Fibroblast of peridontal ligament (primary cell): ENCODE data around the gene PPP6R3.
"Not testable (repeated sequence)": the region's sequence is repeated elsewhere in the genome, so short reads cannot be mapped to it uniquely, and the experiment has no call there.

Experiments
- DNase-seq: peaks from one replicate; pipeline ENCODE4 v3.0.0-alpha.2; 2010; ENCODE audit errors: extremely low read depth

Gene PPP6R3

DNA sequence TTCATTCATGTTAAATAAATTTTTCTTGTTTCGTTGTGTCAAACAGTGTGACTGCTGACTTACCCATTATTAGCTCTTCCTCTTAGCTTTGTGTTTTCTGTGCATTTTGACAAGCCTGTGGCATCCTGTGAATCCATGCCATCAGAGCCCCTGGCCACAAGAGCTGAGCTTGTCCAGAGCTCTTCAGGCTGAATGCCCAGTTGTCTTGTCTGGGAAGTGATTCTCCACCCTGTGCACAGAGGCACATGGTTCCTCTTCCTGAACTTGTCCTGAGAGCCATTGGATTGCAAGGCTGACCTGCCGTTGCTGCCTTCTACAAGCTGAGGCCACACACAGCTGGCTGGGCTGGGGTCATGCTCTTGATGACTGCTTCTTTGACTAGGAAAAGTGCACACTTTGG is 64.1 kb downstream of the PPP6R3 start:
- no peak for DNase-seq

DNA sequence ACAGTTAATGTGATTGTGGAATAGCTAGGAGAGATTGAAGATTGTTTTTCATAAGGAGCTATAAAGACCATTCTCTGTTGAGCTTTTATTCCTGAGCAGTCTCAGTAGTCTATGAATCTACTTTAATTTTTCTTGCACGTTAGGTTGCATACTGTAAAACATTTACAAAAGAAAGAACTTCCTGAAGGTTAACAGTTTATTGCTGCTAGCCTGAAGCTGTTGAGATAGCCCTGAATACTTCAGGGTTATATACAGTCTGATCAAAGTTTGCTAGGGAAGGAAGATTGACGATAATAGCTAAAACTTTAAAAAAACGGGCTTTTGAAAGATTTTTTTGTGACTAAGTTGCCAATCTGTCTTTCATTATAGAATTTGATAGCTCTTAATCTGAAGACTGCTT is 64.8 kb downstream of the PPP6R3 start:
- DNase-seq = no peak

DNA sequence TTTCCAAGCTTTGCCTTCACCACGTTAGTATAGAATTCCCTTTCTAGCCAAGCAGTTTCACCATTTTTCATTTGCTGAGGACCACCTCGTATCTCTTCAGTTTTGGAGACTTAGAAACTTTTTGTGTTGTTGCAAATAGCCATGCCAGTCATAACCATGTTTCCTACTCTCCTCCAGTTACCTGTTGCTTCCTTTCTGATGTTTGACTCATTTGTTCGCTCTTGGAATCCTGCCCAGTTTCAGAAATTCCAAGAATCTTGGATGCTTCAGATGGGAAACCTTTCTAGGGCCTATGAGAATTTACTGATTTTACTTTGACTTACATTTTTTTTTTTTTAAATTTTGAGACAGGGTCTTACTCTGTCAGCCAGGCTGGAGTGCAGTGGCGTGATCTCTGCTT is 65.4 kb downstream of the PPP6R3 start:
- peak; percentile 14 for DNase-seq

DNA sequence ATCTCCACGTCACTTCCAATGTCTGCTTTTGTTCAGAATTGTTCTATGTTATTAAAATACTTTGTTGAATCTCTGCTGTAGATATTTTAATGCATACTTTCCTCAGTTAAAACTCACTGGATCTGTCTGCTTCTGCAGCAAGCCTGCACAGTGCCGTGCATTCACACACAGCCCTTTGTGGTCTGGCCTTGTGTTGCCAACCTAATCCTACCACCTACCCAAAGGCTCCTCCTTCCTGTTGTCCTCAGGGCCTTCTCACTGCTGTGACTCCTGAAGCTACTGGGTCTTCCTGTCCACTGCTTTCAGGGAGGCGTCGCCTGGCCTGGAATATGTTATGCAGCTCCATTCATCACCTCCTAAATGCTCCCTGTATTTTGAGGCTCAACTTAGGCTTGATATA is 67.0 kb downstream of the PPP6R3 start:
- DNase-seq = no peak

DNA sequence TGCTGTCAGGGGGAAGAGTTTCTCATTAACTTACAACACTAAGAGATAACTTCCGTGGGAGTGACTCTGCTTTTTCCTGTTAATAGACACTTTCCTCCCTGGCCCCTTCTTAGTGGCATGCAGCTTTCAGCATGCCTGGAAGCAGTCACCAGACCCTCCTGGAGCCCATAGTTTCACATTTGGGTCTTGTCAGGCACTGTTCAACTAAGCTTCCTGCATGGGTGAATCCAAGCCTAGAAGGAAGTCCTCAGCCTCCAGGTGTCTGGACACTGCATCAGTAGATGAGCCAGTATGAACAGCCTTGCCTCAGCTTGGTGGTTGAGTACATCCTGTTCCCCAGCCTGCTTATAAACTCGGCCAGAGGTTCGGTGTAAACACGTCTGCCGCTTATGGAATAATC is 68.1 kb downstream of the PPP6R3 start:
- DNase-seq = no peak

DNA sequence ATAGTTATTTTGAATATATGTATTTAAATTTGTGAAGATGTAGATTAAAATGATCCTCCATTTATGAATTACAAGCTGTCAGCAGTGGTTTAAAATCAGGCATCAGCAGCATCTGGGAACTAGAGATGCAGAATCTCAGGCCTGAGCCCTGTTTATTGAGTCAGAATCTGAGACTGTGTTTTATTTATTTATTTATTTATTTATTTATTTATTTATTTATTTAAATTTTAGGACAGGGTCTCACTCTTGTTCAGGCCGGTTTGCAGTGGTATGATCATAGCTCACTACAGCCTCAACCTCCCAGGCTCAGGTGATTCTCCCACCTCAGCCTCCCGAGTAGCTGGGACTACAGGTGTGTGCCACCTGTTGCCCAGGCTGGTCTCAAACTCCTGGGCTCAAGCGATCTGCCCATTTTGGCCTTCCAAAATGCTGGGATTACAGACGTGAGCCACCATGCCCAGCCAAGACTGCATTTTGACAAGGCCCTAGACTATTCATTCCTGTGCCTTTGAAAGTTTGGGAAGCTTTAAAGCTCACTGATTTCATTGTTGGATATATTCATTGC is 70.7 kb downstream of the PPP6R3 start:
- DNase-seq = no peak

DNA sequence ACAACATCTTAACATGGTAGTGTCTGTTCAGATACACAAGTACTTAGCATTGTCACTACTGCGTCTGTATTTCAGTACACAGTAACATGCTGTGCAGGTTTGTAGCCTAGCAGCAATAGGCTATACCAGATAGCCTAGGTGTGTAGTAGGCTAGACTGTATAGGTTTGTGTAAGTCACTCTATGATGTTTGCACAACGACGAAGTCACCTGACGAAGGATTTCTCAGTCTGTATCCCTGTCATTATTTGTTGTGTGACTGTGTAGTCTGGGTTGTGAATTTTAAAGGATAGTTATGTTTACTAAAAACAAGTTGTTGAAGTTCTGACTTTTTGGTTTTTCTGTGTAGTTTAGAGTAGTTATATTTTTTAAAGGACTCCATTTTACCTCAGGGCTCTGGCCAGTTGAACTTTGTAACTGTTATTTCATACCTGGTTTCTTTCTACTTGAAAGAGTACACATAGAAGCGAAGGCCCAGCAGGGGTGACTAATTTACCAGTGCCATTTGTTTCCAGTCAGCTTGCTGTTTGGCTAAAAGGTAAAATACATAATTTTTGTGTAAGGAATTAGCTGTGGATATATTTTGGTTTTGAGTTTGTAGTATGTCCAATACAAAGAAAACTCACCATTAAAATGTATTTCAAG is 72.3 kb downstream of the PPP6R3 start:
- DNase-seq = no peak

DNA sequence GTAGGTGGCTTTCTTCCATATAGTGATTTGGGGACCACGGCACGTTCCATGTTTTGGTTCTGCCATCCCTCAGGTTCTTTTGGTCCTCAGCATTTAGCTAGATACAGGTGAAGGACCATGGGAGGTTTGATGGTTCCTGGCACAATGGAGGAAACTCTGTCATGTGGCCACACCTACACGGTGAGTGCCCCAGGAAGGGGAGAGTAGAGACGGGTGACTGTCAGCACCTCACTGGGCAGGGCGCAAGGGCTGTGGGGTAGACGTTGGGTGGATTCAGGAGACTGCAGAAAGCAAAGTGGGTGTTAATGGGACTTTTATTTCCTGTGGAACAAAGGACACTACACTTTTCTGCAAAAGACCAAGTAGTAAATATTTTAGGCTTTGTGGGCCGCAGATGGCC is 73.4 kb downstream of the PPP6R3 start:
- DNase-seq = no peak

DNA sequence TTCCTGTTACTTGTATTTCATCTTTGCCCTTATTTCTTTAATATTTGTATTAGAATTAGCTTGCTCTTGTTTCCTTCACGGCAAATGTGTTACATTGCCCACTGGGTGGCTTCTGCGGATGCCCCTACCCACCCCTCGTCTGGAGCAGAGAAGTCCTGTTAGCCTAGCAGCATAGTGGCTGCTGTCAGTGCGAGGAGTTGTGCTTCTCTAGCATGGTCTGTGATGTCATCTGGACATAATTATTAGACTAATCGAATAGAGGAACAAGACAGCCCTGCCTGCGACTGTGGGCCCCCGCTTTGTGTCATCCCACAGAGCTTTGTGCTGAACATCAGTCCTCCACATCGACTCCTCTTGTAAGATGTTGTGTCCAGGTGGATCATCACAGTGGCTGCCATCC is 74.5 kb downstream of the PPP6R3 start:
- no peak for DNase-seq

DNA sequence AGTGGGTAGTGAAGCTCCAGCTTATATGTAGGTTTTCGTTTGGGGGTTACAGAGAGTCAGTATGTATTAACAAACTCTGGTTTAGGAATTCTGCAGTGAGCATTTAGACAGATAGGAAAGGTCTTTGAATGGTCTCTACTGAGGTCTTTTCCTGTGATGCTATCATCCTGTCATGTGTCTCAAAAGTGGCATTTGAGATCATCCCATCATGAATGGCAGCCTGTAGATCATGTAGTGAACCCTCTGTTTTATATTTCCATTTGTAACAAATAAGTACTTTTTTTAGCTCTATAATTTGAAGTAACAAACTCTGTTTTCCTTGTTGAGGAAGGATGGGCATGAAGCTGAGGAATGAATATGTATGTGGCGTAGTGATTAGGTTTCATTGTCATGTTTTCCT is 76.2 kb downstream of the PPP6R3 start:
- no peak for DNase-seq

DNA sequence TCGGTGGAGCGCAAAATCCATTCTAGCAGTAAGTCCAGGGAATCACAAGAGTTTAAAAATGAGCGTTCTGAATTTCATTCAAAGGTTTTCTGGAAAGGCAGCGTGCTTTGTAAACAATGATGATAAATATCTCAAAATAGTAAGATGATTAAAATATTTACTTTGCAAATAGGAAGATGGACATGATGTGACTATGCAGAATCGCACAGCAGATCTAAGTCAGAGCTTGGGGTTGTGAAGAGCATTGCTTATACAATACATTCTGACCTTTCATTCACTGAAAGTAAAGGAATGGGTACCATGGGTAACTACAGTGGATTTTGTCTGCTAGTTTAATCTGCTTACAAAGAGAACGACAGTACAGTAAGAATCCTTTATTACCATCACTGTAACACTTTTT is 77.5 kb downstream of the PPP6R3 start:
- no peak for DNase-seq

DNA sequence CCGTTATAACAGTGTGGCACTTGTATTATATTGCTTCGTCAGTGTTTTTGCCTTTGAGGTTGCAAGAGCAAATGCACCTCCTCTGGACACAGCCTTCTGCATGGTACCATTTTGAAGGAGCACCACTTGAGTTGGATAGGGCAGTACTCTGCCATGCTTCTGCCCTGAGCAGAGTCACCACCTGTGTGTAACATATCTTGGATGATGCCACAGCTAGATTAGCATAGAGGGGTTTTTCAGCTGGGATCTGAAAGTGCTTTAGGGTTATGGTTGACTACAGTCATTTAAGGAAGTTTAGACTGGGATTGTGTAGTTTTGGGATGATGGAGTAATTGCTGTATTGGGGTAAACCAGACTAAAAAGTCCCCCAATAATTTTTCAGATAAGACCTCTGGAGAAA is 78.8 kb downstream of the PPP6R3 start:
- no peak for DNase-seq

DNA sequence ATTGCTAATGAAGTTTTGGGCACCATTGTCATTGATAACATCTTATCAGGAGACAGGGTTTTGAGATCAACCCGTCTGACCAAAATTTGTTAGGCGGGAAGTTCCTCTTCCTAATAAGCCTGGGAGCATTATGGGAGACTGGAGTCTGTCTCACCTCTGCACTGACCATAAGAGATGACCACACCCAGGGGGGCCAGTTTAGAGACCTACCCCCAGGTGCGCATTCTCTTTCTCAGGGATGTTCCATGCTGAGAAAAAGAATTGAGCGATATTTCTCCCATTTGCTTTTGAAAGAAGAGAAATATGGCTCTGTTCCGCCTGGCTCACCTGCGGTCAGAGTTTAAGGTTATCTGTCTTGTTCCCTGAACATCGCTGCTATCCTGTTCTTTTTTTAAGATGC is 80.0 kb downstream of the PPP6R3 start:
- not testable (repeated sequence) for DNase-seq

DNA sequence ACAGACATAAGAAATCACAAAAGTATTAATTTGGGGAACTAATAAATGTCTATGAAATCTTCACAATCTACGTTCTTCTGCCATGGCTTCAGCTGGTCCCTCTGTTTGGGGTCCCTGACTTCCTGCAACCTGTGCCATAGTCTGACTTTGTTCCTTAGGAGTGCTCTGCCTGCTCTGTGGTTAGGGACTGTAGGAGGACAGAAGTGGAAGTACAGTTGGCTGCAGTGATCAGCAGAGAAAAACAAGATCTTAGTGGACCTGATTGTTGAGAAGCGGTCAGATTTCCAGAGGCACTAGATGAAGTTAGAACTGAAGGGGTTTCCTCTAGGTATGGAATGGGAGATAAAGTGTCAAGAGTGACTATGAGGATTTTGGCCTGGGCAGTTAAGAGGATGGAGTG is 80.6 kb downstream of the PPP6R3 start:
- no peak for DNase-seq

DNA sequence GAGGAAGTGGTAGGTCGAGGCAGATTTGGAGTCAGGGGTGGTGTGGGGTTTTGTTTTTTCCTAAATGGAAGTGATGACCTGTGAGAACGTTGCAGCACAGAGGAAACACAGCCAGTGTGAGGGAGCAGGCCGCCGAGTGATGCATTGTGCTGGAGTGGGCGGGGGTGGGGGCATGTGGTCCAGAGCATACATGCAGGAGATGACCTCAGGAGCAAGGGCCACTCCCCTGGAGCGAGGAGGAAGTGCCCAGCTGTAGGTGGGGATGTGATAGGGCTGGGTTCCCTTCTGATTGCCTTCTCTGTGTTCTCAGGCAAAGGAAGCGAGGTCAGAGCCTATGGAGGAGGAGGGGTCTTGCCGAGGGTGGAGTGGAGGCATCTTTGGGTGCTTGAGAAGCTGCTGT is 81.4 kb downstream of the PPP6R3 start:
- DNase-seq = no peak

DNA sequence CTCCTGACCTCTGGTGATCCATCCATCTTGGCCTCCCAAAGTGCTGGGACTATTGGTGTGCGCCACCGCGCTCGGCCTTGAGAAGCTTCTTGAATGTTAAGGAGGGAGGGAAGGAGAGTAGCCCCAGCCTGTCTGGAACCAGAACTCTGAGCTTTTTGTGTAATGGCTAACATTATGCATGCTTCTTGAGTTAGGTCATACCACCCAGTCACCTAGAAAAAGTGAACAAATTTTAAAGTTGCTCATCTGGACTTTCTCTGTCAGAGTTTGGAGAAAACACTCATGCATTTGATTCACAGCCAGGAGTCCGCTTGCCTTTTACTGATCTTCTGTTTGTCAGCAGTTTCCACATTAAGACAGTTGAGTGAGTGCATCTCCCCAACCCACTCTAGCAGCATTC is 82.1 kb downstream of the PPP6R3 start:
- peak; percentile 85 for DNase-seq

DNA sequence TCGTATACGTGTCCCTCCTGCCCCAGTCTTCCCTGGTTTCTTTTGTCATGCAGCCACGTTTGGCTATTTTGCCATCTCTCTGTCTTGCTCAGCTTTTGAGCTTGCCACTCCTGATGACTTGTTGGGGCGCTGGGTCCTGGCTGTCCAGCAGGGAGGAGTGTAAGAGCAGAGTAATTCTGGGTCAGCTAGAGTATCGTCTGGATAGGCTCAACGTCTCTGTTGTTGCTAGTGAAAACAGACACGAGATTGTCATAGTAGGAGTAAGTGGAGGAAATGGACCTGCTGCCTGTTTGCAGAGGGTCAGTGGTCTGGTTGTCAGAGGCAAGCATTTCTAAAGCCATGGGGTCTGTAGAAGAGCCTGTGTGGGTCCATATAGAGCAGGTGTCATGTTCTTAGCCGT is 83.0 kb downstream of the PPP6R3 start:
- no peak for DNase-seq

DNA sequence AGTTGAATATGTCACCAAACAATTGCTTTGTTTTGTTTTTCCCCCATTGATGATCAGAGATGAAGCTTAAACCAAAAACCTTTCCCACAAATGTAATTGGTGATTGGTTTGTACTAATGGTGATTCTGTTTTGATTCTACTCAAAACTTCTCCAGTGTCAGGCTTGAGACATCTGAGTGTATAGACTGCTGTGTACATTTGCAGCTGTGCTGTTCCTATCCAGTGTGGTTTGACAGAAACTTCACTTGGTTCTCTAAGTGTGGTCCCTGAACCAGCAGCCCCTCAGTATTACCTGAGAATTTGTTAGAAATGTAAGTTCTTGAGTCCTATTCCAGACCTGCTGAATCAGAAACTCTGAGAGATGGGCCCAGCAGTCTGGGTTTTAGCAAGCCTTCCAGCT is 84.8 kb downstream of the PPP6R3 start:
- no peak for DNase-seq

DNA sequence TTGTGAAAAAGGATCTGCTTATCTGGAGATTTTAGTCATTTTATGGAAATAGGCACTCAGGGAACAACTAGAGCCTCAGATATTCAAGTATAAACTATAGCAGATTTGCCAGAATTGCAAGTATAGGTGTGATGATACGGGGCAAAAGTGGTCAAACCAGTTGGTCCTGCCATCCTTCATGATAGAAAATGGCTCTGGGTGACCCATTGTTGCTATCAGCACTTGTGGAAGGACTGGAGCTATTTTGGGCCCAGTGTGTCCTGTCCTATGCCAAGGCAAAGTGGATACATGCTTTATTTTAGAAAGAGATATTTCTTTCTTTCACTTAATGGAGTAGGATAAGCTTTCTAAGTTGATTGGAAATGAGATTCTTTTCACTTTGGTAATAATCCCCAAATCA is 85.2 kb downstream of the PPP6R3 start:
- DNase-seq = no peak

DNA sequence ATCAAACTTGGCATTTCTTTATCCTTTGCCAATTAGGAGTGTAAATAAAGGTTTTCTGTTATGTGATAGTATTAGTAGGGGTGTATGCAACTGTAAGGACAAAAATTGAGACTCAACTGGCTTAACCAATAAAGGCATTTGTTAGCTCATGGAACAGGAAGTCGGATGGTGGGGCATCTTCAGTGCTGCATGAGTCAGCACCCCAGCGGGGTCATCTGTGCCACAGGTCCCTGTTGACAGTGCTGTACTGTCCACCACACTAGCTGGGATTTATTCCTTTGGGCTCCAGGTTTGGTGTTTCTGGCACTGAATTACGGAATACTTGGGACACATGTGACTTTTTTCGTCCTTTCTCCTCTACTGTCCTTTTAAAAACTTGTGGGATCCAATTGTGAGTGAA is 86.0 kb downstream of the PPP6R3 start:
- DNase-seq = no peak

DNA sequence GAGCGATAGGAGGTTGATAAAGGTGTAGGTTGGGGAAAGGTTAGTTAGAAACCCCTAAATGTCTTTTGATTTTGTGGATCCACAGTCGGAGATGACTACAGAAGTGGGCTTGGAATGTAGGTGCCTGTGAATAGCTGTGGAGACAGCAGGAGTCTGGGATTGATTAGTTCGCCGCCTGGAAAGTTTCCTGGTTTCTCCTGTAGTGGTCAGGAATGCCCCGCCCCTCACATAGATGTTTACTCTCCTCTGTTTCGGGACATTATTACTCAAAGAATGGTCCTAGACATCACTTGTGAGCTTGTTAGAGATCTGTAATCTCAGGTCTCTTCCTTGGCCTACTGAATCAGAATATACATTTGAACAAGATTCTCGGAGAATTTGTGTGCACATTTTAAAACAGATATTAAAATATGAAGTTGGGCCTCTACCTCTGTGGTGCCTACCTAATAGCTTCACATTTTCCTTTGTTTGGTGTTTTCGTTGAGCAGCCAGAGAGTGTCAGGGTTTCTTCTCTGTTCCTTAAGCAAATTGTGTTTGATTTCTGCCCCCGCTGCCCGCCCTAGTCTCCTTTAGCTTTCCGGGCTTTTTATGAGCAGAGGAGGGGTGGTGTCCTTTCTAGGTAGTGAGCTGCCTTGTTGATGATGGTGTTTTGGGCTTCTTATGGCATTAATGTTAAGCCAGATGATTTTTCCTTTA is 89.4 kb downstream of the PPP6R3 start:
- peak; percentile 68 for DNase-seq

DNA sequence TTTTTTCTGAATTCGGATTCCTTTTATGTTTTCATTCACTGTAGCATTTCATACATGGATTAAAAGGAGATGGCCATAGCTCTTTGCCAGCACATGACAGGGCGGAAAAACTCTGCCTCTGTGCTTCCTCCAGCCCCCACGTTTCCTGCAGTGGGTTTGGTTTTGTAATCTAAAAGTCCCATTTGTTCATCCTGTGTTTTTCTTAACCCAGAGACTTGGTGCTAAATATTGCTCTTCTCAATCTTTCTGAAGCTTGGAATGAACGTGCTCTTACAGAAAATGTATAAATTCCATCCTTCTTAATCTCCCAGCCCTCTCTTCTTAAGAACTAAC is 89.9 kb downstream of the PPP6R3 start:
- peak; percentile 16 for DNase-seq

DNA sequence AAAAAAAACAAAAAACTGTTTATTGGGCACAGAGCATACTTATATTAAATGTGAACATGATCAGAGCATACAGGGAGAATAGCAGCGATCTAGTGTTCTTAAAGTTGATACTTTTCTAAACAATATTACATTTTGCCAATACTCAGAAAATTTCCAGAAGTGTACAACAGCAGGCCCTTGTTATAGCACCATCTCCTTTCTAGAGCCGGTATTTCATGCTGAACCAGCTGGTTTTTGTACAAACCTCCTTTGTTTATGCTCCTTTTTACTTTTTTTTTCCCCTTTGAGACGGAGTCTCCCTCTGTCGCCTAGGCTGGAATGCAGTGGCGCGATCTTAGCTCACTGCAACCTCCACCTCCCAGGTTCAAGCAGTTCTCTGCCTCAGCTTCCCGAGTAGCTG is 90.7 kb downstream of the PPP6R3 start:
- no peak for DNase-seq

DNA sequence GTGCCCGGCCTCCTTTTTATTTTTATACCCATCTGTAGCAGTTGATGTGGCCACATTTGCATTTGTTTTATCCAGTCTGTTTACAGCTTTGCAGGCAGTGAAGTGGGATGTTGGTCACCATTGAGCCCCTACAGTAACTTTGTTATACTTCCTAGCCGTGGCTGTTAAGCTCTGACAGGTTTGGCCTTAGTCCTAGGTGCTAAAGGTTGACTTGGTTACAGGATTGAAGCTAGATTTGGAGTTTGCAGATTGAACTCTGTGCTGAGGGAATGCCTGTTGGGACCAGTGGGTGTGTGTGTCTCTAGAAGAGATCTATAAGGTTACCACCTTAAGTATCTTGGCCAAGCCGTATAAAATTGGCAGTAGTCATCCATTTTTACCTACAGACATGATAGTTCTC is 91.2 kb downstream of the PPP6R3 start:
- DNase-seq = no peak
